ENCODE data around the gene SIRPG. TPM values are rescaled to one million over a fixed set of nuclear protein-coding genes. Genes with fewer than 3 reads are reported as not detected.
"Not testable (repeated sequence)": the region's sequence is repeated elsewhere in the genome, so short reads cannot be mapped to it uniquely, and the experiment has no call there.

The SIRPG gene
- total RNA-seq, 2 experiments from 2014 or later: 27.9 to 28.5 TPM

GRCh38 chr20:1618954-1619540 lies 38.5 kb downstream of the SIRPG start:
- Mint-ChIP-seq H3K27ac (no peak overlapping the region), H3K36me3 (peaks cover 3% of the 10 kb centered on the region), H3K9me3 (no peaks in the 10 kb centered on the region), H3K27me3 (no peaks in the 10 kb centered on the region), H3K4me3 (no peak overlapping the region), H3K4me1 (ENCODE audit: low read depth) (peaks cover 45% of the 10 kb centered on the region)
- intact Hi-C loops (cut with micrococcal nuclease): no loop called here
- POLR2A ChIA-PET: no interaction called here
- CTCF ChIA-PET: no interaction called here
- no peak for DNase-seq

GRCh38 chr20:1618479-1618878 lies 39.1 kb downstream of the SIRPG start:
- DNase-seq: no peak
- ChIA-PET CTCF (no interaction called here), POLR2A (no interaction called here)
- Mint-ChIP-seq H3K4me3 (no peak overlapping the region), H3K36me3 (peaks cover 3% of the 10 kb centered on the region), H3K27me3 (no peaks in the 10 kb centered on the region), H3K4me1 (ENCODE audit: low read depth) (peaks cover 41% of the 10 kb centered on the region), H3K9me3 (no peaks in the 10 kb centered on the region), H3K27ac (no peak overlapping the region)
- intact Hi-C loops (cut with micrococcal nuclease): no loop called here

GRCh38 chr20:1616858-1617434 lies 40.6 kb downstream of the SIRPG start:
- H3K9me3 Mint-ChIP-seq: no peaks in the 10 kb centered on the region
- POLR2A ChIA-PET: no interaction called here
- H3K36me3 Mint-ChIP-seq: peaks cover 3% of the 10 kb centered on the region
- H3K4me3 Mint-ChIP-seq: no peak overlapping the region
- no peak overlapping the region for H3K27ac Mint-ChIP-seq
- intact Hi-C loops (cut with micrococcal nuclease): no loop called here
- no peak for DNase-seq
- H3K27me3 Mint-ChIP-seq: no peaks in the 10 kb centered on the region
- H3K4me1 Mint-ChIP-seq (ENCODE audit: low read depth): peaks cover 26% of the 10 kb centered on the region
- CTCF ChIA-PET: no interaction called here

- H3K27ac Mint-ChIP-seq: not testable (repeated sequence)
Observed at GRCh38 chr20:1610404-1610803, 47.2 kb downstream of the SIRPG start.

GRCh38 chr20:1608678-1609347 lies 48.8 kb downstream of the SIRPG start:
- not testable (repeated sequence) for DNase-seq

More at GRCh38 chr20:1610404-1610803, 47.2 kb downstream of the SIRPG start:
- H3K4me1 Mint-ChIP-seq (ENCODE audit: low read depth); H3K36me3 Mint-ChIP-seq; H3K27me3 Mint-ChIP-seq; DNase-seq; H3K9me3 Mint-ChIP-seq; POLR2A ChIA-PET; intact Hi-C loops (cut with micrococcal nuclease); CTCF ChIA-PET; H3K4me3 Mint-ChIP-seq: not testable (repeated sequence)

GRCh38 chr20:1600736-1601135 lies 56.8 kb downstream of the SIRPG start:
- CTCF ChIA-PET: interaction anchor here (1.7 kb wide), 1 partner anchor 134 kb away, joined by 5 read pairs; no protein-coding TSS in a partner anchor
- no peak for DNase-seq
- intact Hi-C loops (cut with micrococcal nuclease): no loop called here
- H3K9me3 Mint-ChIP-seq: no peaks in the 10 kb centered on the region
- H3K4me1 Mint-ChIP-seq (ENCODE audit: low read depth): no peaks in the 10 kb centered on the region
- no peak overlapping the region for H3K4me3 Mint-ChIP-seq
- no peaks in the 10 kb centered on the region for H3K27me3 Mint-ChIP-seq
- no peak overlapping the region for H3K27ac Mint-ChIP-seq
- POLR2A ChIA-PET: no interaction called here
- no peaks in the 10 kb centered on the region for H3K36me3 Mint-ChIP-seq

More at GRCh38 chr20:1608678-1609347, 48.8 kb downstream of the SIRPG start:
- H3K4me1 Mint-ChIP-seq (ENCODE audit: low read depth); H3K36me3 Mint-ChIP-seq; POLR2A ChIA-PET; CTCF ChIA-PET; H3K9me3 Mint-ChIP-seq; intact Hi-C loops (cut with micrococcal nuclease); H3K4me3 Mint-ChIP-seq; H3K27ac Mint-ChIP-seq; H3K27me3 Mint-ChIP-seq: not testable (repeated sequence)

- DNase-seq: no peak
- intact Hi-C loops (cut with micrococcal nuclease): no loop called here
- Mint-ChIP-seq H3K9me3 (no peaks in the 10 kb centered on the region), H3K27me3 (no peaks in the 10 kb centered on the region), H3K27ac (no peak overlapping the region), H3K4me1 (ENCODE audit: low read depth) (no peaks in the 10 kb centered on the region), H3K4me3 (no peak overlapping the region), H3K36me3 (no peaks in the 10 kb centered on the region)
- POLR2A ChIA-PET: no interaction called here
- CTCF ChIA-PET: interaction anchor here (1.3 kb wide), 1 partner anchor 139 kb away, joined by 3 read pairs; no protein-coding TSS in a partner anchor
Observed at GRCh38 chr20:1595333-1595732, 62.2 kb downstream of the SIRPG start.

- Mint-ChIP-seq H3K36me3 (no peaks in the 10 kb centered on the region), H3K27me3 (no peaks in the 10 kb centered on the region), H3K27ac (peak overlapping the region; percentile 88), H3K4me1 (ENCODE audit: low read depth) (peaks cover 26% of the 10 kb centered on the region), H3K4me3 (no peak overlapping the region), H3K9me3 (no peaks in the 10 kb centered on the region)
- intact Hi-C loops (cut with micrococcal nuclease): loop anchor here (2.0 to 5.0 kb wide), 4 partner anchors 36 to 189 kb away; partner anchors contain the start of gene SIRPG
- DNase-seq: peak; percentile 44
- CTCF ChIA-PET: interaction anchor here (0.7 to 2.8 kb wide), 3 partner anchors 58 to 188 kb away, joined by 3 to 15 read pairs (median 3); no protein-coding TSS in a partner anchor
- POLR2A ChIA-PET: no interaction called here
Observed at GRCh38 chr20:1588533-1589460, 68.8 kb downstream of the SIRPG start.

- ChIA-PET CTCF (interaction anchor here (1.2 to 2.8 kb wide), 2 partner anchors 59 to 146 kb away, joined by 3 to 15 read pairs; no protein-coding TSS in a partner anchor), POLR2A (no interaction called here)
- H3K36me3 Mint-ChIP-seq: no peaks in the 10 kb centered on the region
- H3K27ac Mint-ChIP-seq: peak overlapping the region; percentile 88
- H3K4me1 Mint-ChIP-seq (ENCODE audit: low read depth): peaks cover 26% of the 10 kb centered on the region
- H3K9me3 Mint-ChIP-seq: no peaks in the 10 kb centered on the region
- intact Hi-C loops (cut with micrococcal nuclease): loop anchor here (2.0 to 5.0 kb wide), 4 partner anchors 37 to 189 kb away; partner anchors contain the start of gene SIRPG
- no peak overlapping the region for H3K4me3 Mint-ChIP-seq
- peak; percentile 38 for DNase-seq
- no peaks in the 10 kb centered on the region for H3K27me3 Mint-ChIP-seq
Observed at GRCh38 chr20:1587781-1588532, 69.6 kb downstream of the SIRPG start.

GRCh38 chr20:1579488-1579887 lies 78.1 kb downstream of the SIRPG start:
- ChIA-PET POLR2A (no interaction called here), CTCF (no interaction called here)
- Mint-ChIP-seq H3K27ac (no peak overlapping the region), H3K4me1 (ENCODE audit: low read depth) (no peaks in the 10 kb centered on the region), H3K27me3 (no peaks in the 10 kb centered on the region), H3K9me3 (no peaks in the 10 kb centered on the region), H3K36me3 (no peaks in the 10 kb centered on the region), H3K4me3 (no peak overlapping the region)
- intact Hi-C loops (cut with micrococcal nuclease): loop anchor here (2.0 kb wide), 1 partner anchor 33 kb away; no protein-coding TSS in a partner anchor
- no peak for DNase-seq
